ENCODE data around the gene ZNF580. TPM values are rescaled to one million over a fixed set of nuclear protein-coding genes. Genes with fewer than 3 reads are reported as not detected.
A peak's percentile ranks its signal among the peaks of the same experiment; 100 is the strongest.

Gene ZNF580
- total RNA-seq, 4 donors from 2014 or later: 8.8 to 19.1 (median 12.9) TPM

DNA sequence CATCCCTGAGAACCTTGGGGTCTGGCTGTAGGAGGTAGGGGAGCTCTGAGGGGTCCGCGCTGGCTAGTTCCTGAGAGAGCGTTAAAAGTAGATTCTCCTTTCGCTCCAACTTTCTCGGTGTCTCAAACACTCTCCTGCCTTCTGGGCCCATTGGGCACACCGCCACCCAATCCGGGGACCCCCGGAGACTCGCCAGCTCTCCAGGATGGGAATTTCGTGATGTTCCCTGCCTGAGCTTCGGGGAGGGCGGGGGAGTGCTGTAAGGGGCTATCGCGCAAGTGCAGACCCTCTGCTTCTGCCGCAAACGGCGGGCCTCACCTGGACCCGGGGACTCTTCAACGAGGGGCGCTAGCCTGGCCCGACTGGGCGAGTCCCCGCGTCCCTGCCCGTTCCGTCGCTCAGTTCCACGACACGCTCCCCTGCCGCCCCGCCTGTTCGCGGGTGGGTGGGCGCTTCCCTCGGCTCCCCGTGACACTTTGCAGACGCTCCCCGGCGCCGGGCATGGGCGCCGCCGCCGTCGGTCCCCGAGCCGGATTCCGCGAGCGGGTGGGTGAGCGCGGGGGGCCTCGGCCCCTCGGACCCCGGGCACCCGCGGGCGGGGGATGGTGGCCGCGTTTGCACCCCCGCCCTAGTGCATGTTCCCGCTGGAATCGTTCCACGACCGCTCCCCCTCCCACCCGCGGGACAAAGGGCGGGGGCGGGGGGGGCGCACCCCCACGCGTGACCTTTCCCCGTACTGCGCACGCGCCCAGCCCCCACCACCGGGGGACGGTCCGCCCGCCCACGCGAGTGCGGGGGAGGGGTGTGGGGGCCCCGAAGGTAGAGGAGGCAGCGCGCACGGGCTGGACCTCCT, 7.2 kb downstream of the ZNF580 start, which contains the start of gene CCDC106:
TSS of gene CCDC106 (plus strand) at position 481 of the 853 bp plus-strand sequence. CDS start 835 bp downstream, outside the sequence.
- H3K36me3 ChIP-seq: peaks cover 0 to 45% (median 5%) of the 10 kb centered on the region in 3 donors
- WGBS, 2 donors: 9 to 10% methylated on average over 4 to 10 of the region's 87 CpGs
- no peaks in the 10 kb centered on the region for H3K9me3 ChIP-seq
- peaks cover 30 to 75% (median 35%) of the 10 kb centered on the region in 3 donors for H3K4me1 ChIP-seq
- H3K27ac ChIP-seq: peak within 1 kb of the TSS; percentile 77 to 91 (median 84)
- peak in 1 of 4 donors; percentile 14 for TF ChIP-seq POLR2A (IDR thresholded peaks at IDR 0.05)
- TF ChIP-seq, protein P1, sequence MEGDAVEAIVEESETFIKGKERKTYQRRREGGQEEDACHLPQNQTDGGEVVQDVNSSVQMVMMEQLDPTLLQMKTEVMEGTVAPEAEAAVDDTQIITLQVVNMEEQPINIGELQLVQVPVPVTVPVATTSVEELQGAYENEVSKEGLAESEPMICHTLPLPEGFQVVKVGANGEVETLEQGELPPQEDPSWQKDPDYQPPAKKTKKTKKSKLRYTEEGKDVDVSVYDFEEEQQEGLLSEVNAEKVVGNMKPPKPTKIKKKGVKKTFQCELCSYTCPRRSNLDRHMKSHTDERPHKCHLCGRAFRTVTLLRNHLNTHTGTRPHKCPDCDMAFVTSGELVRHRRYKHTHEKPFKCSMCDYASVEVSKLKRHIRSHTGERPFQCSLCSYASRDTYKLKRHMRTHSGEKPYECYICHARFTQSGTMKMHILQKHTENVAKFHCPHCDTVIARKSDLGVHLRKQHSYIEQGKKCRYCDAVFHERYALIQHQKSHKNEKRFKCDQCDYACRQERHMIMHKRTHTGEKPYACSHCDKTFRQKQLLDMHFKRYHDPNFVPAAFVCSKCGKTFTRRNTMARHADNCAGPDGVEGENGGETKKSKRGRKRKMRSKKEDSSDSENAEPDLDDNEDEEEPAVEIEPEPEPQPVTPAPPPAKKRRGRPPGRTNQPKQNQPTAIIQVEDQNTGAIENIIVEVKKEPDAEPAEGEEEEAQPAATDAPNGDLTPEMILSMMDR (IDR thresholded peaks at IDR 0.05): peak in 1 of 6 experiments; percentile 15
- peak within 1 kb of the TSS; percentile 61 to 97 (median 90) for H3K4me3 ChIP-seq
- H3K27me3 ChIP-seq: no peaks in the 10 kb centered on the region
- intact Hi-C loops (cut with DNase I): no loop called here
- no peak for DNase-seq

DNA sequence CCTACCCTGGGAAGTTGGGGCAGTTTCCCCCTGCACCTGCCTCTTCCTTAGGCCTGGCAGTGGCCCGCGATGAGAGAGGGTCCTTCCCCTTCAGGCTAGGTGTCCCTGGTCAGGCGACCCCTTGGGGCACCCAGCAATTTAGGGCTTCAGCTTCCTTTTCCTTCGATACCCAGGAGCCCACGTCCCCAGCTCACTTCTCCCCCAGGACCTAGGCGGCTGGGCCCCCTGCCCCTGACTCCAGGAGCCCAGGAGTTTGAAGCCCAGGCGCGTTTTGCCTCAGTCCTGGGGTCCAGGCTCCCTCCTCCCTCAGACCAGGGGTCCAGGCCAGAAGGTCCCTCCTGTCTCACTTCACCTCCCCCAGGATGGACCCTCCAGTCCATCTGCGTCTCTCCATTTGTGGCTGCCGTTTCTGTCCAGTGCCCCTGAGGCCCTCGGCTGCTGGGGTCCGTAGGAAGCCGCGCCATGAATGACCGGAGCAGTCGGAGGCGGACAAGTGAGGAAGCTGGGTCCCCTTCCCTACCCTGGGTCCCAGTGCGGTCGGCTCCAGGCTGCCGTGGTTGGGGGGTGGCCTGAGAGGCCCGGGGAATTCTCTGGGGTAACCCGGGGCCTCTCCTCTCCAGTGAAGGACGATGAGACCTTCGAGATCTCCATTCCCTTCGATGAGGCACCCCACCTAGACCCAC, 7.9 kb downstream of the ZNF580 start:
- H3K4me1 ChIP-seq: peaks cover 31 to 75% (median 37%) of the 10 kb centered on the region in 3 donors
- H3K9me3 ChIP-seq: no peaks in the 10 kb centered on the region
- TF ChIP-seq, protein P1 (IDR thresholded peaks at IDR 0.05): no peak
- no peak for TF ChIP-seq POLR2A (IDR thresholded peaks at IDR 0.05)
- H3K27ac ChIP-seq: peak overlapping the region; percentile 77 to 91 (median 84)
- peak overlapping the region; percentile 61 to 97 (median 90) for H3K4me3 ChIP-seq
- peaks cover 0 to 46% (median 5%) of the 10 kb centered on the region in 3 donors for H3K36me3 ChIP-seq
- no peaks in the 10 kb centered on the region for H3K27me3 ChIP-seq
- 8 to 41% methylated on average over 5 to 10 of the region's 25 CpGs for WGBS, 2 donors
- no peak for DNase-seq
- intact Hi-C loops (cut with DNase I): no loop called here

GRCh38 chr19:55649268-55650125, 8.7 kb downstream of the ZNF580 start:
- Histone ChIP-seq H3K36me3 (peaks cover 0 to 44% (median 5%) of the 10 kb centered on the region in 3 donors), H3K27ac (peak overlapping the region in 2 of 4 donors; percentile 87 to 91), H3K9me3 (no peaks in the 10 kb centered on the region), H3K4me3 (peak overlapping the region in 2 of 4 donors; percentile 87 to 94), H3K27me3 (no peaks in the 10 kb centered on the region), H3K4me1 (peaks cover 25 to 67% (median 31%) of the 10 kb centered on the region in 3 donors)
- 90 to 91% methylated on average over 4 to 5 of the region's 17 CpGs for WGBS, 2 donors
- intact Hi-C loops (cut with DNase I): no loop called here
- TF ChIP-seq, protein P1 (IDR thresholded peaks at IDR 0.05): no peak
- no peak for TF ChIP-seq POLR2A (IDR thresholded peaks at IDR 0.05)
- DNase-seq: no peak

GRCh38 chr19:55650126-55650557, 9.3 kb downstream of the ZNF580 start:
- no peak for DNase-seq
- Histone ChIP-seq H3K9me3 (no peaks in the 10 kb centered on the region), H3K27me3 (no peaks in the 10 kb centered on the region), H3K36me3 (peaks cover 0 to 37% (median 5%) of the 10 kb centered on the region in 3 donors), H3K4me3 (no peak overlapping the region), H3K27ac (no peak overlapping the region), H3K4me1 (peaks cover 21 to 61% (median 25%) of the 10 kb centered on the region in 3 donors)
- no peak for TF ChIP-seq POLR2A (IDR thresholded peaks at IDR 0.05)
- TF ChIP-seq, protein P1 (IDR thresholded peaks at IDR 0.05): no peak
- 85 to 95% methylated on average over 2 to 4 of the region's 4 CpGs for WGBS, 2 donors
- intact Hi-C loops (cut with DNase I): no loop called here

Data from esophagus squamous epithelium (tissue), 5 donors.